ENCODE results near the gene WWOX. TPM values are rescaled to one million over a fixed set of nuclear protein-coding genes. Genes with fewer than 3 reads are reported as not detected.

The WWOX gene
- total and polyA plus RNA-seq, 2 of the 8 experiments (the other 6 are each of a cell fraction or from before 2014, with no cell fraction given), result 5.4 to 16.7 TPM

GRCh38 chr16:78126662-78127061 lies 27.2 kb downstream of the WWOX start (continued):
- TF ChIP-seq EZH2 (IDR thresholded peaks at IDR 0.05; ENCODE audit: low read depth, low read length, severe bottlenecking) (no peak), CHD2 (IDR thresholded peaks at IDR 0.05; ENCODE audit: low read length) (no peak), KDM1A (IDR thresholded peaks at IDR 0.05; ENCODE audit: borderline replicate concordance, low read length) (no peak), CBX5 (IDR thresholded peaks at IDR 0.05; ENCODE audit: low read depth, low read length) (no peak), ZNF274 (IDR thresholded peaks at IDR 0.05; ENCODE audit: borderline replicate concordance, extremely low read depth, low read length) (no peak), JUND (IDR thresholded peaks at IDR 0.05; ENCODE audit: low read length) (no peak), SIN3A (conservative IDR thresholded peaks at IDR 0.05 in 1 of 2, IDR thresholded peaks at IDR 0.05 in 1 of 2; ENCODE audit: low read depth in 1 of 2, low read length in 2 of 2) (no peak), BRCA1 (IDR thresholded peaks at IDR 0.05; ENCODE audit: low read depth, low read length) (no peak), ATF3 (IDR thresholded peaks at IDR 0.05; ENCODE audit: insufficient read depth, low read depth, low read length) (no peak)

Measured in H1 (cell line).